IMR-90 (cell line): ENCODE results near the gene KRTAP5-5. TPM values are rescaled to one million over a fixed set of nuclear protein-coding genes. Genes with fewer than 3 reads are reported as not detected.

Source experiments
- ATAC-seq: fragments of 200-7000 bp; cut with Tn5 transposase; 2 replicates; pipeline ENCODE4 v1.9.1; 2020; ENCODE audit warnings: low read depth, mild to moderate bottlenecking, moderate library complexity
- BruUV-seq: library from RNA; stranded (reverse); fragments of 400-500 nt; replicated peaks from 2 replicates; lab custom pipeline; 2021; lab: Mats Ljungman, UMichigan
- CTCF ChIA-PET: fragments of 300-600 bp; formaldehyde crosslinking; extraction: SDS; loops from one replicate; lab custom pipeline; 2021; ENCODE audit warnings: antibody characterized with exemption; lab: Yijun Ruan, JAX
- POLR2A ChIA-PET: fragments of 300-600 bp; sonication (Branson Sonifier 250); formaldehyde crosslinking; loops from one replicate; lab custom pipeline; 2022; ENCODE audit warnings: antibody characterized with exemption; ENCODE audit not compliant: unreplicated experiment; lab: Charles Lee
- DNase-seq: peaks from one replicate; pipeline ENCODE4 v3.0.0; 2013
- H2AFZ ChIP-seq: replicated peaks from 2 replicates; pipeline ENCODE3; 2013; ENCODE audit warnings: low read length, mild to moderate bottlenecking; ENCODE audit not compliant: poor library complexity
- H2AK5ac ChIP-seq: 2 replicates; pipeline ENCODE4 v1.6.1; 2013; ENCODE audit warnings: low read depth, low read length, inconsistent platforms
- H2AK9ac ChIP-seq: replicated peaks from 2 replicates; pipeline ENCODE3; 2013; ENCODE audit warnings: mild to moderate bottlenecking, low read depth, low read length, moderate library complexity; ENCODE audit not compliant: poor library complexity
- H2BK120ac ChIP-seq: 2 replicates; pipeline ENCODE4 v1.6.1; 2013; ENCODE audit warnings: low read depth, low read length, inconsistent platforms
- H2BK15ac ChIP-seq: 3 replicates; pipeline ENCODE4 v1.6.1; 2013; ENCODE audit warnings: low read depth, low read length, inconsistent platforms
- H2BK20ac ChIP-seq: 2 replicates; pipeline ENCODE4 v1.6.1; 2013; ENCODE audit warnings: low read depth, mild to moderate bottlenecking, inconsistent platforms, low read length, moderate library complexity
- H2BK5ac ChIP-seq: 2 replicates; pipeline ENCODE4 v1.6.1; 2013; ENCODE audit warnings: mild to moderate bottlenecking, low read depth, low read length, inconsistent platforms; ENCODE audit not compliant: poor library complexity, severe bottlenecking
- H3K14ac ChIP-seq: replicated peaks from 2 replicates; pipeline ENCODE4 v1.6.1; 2013; ENCODE audit warnings: low read depth, low read length, inconsistent platforms
- H3K18ac ChIP-seq: 2 replicates; pipeline ENCODE4 v1.6.1; 2013; ENCODE audit warnings: low read depth, low read length, control low read depth
- H3K23ac ChIP-seq: 2 replicates; pipeline ENCODE4 v1.6.1; 2013; ENCODE audit warnings: low read depth, low read length, inconsistent platforms
- H3K27ac ChIP-seq: 2 replicates; pipeline ENCODE4 v1.5.1; 2013; ENCODE audit warnings: mild to moderate bottlenecking, control low read depth, low read length; ENCODE audit not compliant: insufficient read depth
- H3K27me3 ChIP-seq: 2 replicates; pipeline ENCODE4 v1.6.1; 2013; ENCODE audit warnings: low read length; ENCODE audit not compliant: control insufficient read depth, insufficient read depth
- H3K36me3 ChIP-seq: 2 replicates; pipeline ENCODE4 v1.6.1; 2013; ENCODE audit warnings: low read length, mixed read lengths; ENCODE audit not compliant: control insufficient read depth, insufficient read depth
- H3K4ac ChIP-seq: 2 replicates; pipeline ENCODE4 v1.6.1; 2013; ENCODE audit warnings: low read depth, low read length, inconsistent platforms
- H3K4me1 ChIP-seq: 2 replicates; pipeline ENCODE4 v1.6.1; 2013; ENCODE audit warnings: low read length, mixed read lengths; ENCODE audit not compliant: control insufficient read depth, insufficient read depth
- H3K4me2 ChIP-seq: 2 replicates; pipeline ENCODE4 v1.6.1; 2013; ENCODE audit warnings: low read depth, mild to moderate bottlenecking, control low read depth, low read length, moderate library complexity
- H3K4me3 ChIP-seq: 2 replicates; pipeline ENCODE4 v1.5.1; 2013; ENCODE audit warnings: low read depth, mild to moderate bottlenecking, control low read depth, low read length, moderate library complexity; ENCODE audit not compliant: insufficient read depth
- H3K56ac ChIP-seq: 2 replicates; pipeline ENCODE4 v1.6.1; 2013; ENCODE audit warnings: low read length, inconsistent platforms; ENCODE audit not compliant: insufficient read depth; ENCODE audit errors: extremely low read depth
- H3K79me1 ChIP-seq, 2 experiments: 2 replicates each; pipeline ENCODE4 v1.6.1; 2013; ENCODE audit warnings: low read length in 2 of 2, inconsistent platforms in 1 of 2, low read depth in 1 of 2
- H3K9ac ChIP-seq: 2 replicates; pipeline ENCODE4 v1.6.1; 2013; ENCODE audit warnings: low read depth, low read length, control low read depth
- H3K9me1 ChIP-seq: 2 replicates; pipeline ENCODE4 v1.6.1; 2013; ENCODE audit warnings: low read length, inconsistent platforms; ENCODE audit not compliant: insufficient read depth
- H3K9me3 ChIP-seq: 2 replicates; pipeline ENCODE4 v1.6.1; 2013; ENCODE audit warnings: low read length; ENCODE audit not compliant: control insufficient read depth, insufficient read depth
- H4K20me1 ChIP-seq: 2 replicates; pipeline ENCODE4 v1.6.1; 2013; ENCODE audit warnings: low read length, inconsistent platforms; ENCODE audit not compliant: insufficient read depth
- H4K5ac ChIP-seq: 2 replicates; pipeline ENCODE4 v1.6.1; 2013; ENCODE audit warnings: mild to moderate bottlenecking, low read depth, low read length, control low read depth
- H4K8ac ChIP-seq, 2 experiments: 2 replicates each; pipeline ENCODE4 v1.6.1; 2013; ENCODE audit warnings: low read depth in 2 of 2, low read length in 2 of 2, control low read depth in 1 of 2, inconsistent platforms in 1 of 2
- H4K91ac ChIP-seq: 2 replicates; pipeline ENCODE4 v1.6.1; 2013; ENCODE audit warnings: low read depth, low read length, inconsistent platforms; ENCODE audit not compliant: insufficient read depth
- BHLHE40 ChIP-seq: fragments of 150-350 bp; IDR thresholded peaks from 2 replicates; pipeline ENCODE4 v1.6.1; 2016; ENCODE audit warnings: mild to moderate bottlenecking, low read depth, low read length
- CEBPB ChIP-seq: IDR thresholded peaks from 2 replicates; pipeline ENCODE4 v1.6.1; 2012; ENCODE audit warnings: low read depth, low read length, improper control_type of control experiment
- CHD1 ChIP-seq: IDR thresholded peaks from 2 replicates; pipeline ENCODE4 v1.6.1; 2012; ENCODE audit warnings: low read depth, low read length, improper control_type of control experiment
- FOS ChIP-seq: fragments of 150-350 bp; IDR thresholded peaks from 2 replicates; pipeline ENCODE4 v1.6.1; 2016; ENCODE audit warnings: low read depth, low read length
- MAFK ChIP-seq: IDR thresholded peaks from 2 replicates; pipeline ENCODE4 v1.6.1; 2012; ENCODE audit warnings: low read depth, low read length, improper control_type of control experiment
- MAZ ChIP-seq: IDR thresholded peaks from 2 replicates; pipeline ENCODE4 v1.6.1; 2012; ENCODE audit warnings: low read depth, mild to moderate bottlenecking, low read length, improper control_type of control experiment, moderate library complexity, borderline replicate concordance
- MXI1 ChIP-seq: IDR thresholded peaks from 2 replicates; pipeline ENCODE4 v1.6.1; 2012; ENCODE audit warnings: low read depth, mild to moderate bottlenecking, low read length, moderate library complexity, borderline replicate concordance
- NFE2L2 ChIP-seq: fragments of 150-350 bp; IDR thresholded peaks from 2 replicates; pipeline ENCODE4 v1.6.1; 2016; ENCODE audit warnings: low read depth, mild to moderate bottlenecking, low read length
- POLR2A ChIP-seq: IDR thresholded peaks from 2 replicates; pipeline ENCODE4 v1.6.1; 2012; ENCODE audit warnings: mild to moderate bottlenecking, low read depth, low read length
- RAD21 ChIP-seq: IDR thresholded peaks from 2 replicates; pipeline ENCODE4 v1.6.1; 2012; ENCODE audit warnings: low read length, improper control_type of control experiment
- RCOR1 ChIP-seq: IDR thresholded peaks from 2 replicates; pipeline ENCODE4 v1.6.1; 2012; ENCODE audit warnings: mild to moderate bottlenecking, low read length, improper control_type of control experiment; ENCODE audit not compliant: insufficient replicate concordance
- RFX5 ChIP-seq: IDR thresholded peaks from 2 replicates; pipeline ENCODE4 v1.8.0; 2012; ENCODE audit warnings: low read depth, mild to moderate bottlenecking, low read length, moderate library complexity
- SMC3 ChIP-seq: fragments of 150-350 bp; IDR thresholded peaks from 2 replicates; pipeline ENCODE4 v1.6.1; 2016; ENCODE audit warnings: low read depth, mild to moderate bottlenecking, antibody characterized with exemption, low read length, moderate library complexity
- WGBS, 2 experiments: methylation state at CpG; one replicate each; pipeline versions ENCODE4 v1.1.5 to v1.1.7; 2013; ENCODE audit warnings: missing lambda C conversion rate in 2 of 2; ENCODE audit not compliant: insufficient read length in 1 of 2; ENCODE audit errors: extremely low coverage in 2 of 2; 5-methylcytosine and 5-hydroxymethylcytosine counted together
- dilution Hi-C: fragments of 300-500 bp; cut with HindIII; formaldehyde crosslinking; loops from one replicate; pipeline ENCODE4 v1.14.3; 2018; ENCODE audit warnings: low sequenced_read_pairs; ENCODE audit not compliant: unreplicated experiment
- in situ Hi-C: fragments of 300-500 bp; cut with MboI; formaldehyde crosslinking; loops from 3 replicates; pipeline ENCODE4 v1.14.3; 2019; ENCODE audit warnings: low sequenced_read_pairs, inconsistent platforms, mixed read lengths
- intact Hi-C: fragments of 100-400 bp; cut with micrococcal nuclease; formaldehyde crosslinking; loops from 2 replicates; pipeline ENCODE4 v1.10.0; 2022
- polyA plus RNA-seq, 3 experiments: library from polyadenylated mRNA; depleted of rRNA; stranded (reverse); fragments of >200 nt; gene quantifications; 2 replicates each; pipeline ENCODE4 v1.2.3, GENCODE V29; 2012; ENCODE audit warnings: low replicate concordance in 1 of 3
- total RNA-seq: library from RNA; depleted of rRNA; stranded (reverse); fragments of >200 nt; gene quantifications from 2 replicates; pipeline ENCODE4 v1.2.3, GENCODE V29; 2012
- TF ChIP-seq, protein P1 (sequence below): fragments of 150-350 bp; IDR thresholded peaks from 2 replicates; pipeline ENCODE4 v1.6.1; 2016; ENCODE audit warnings: low read depth, mild to moderate bottlenecking, low read length, moderate library complexity, borderline replicate concordance
- TF ChIP-seq, protein P2 (sequence below): fragments of 150-350 bp; IDR thresholded peaks from 2 replicates; pipeline ENCODE4 v1.6.1; 2017; ENCODE audit warnings: mild to moderate bottlenecking, antibody characterized with exemption, low read length, low read depth
- TF ChIP-seq, protein P3 (sequence below): conservative IDR thresholded peaks from 2 replicates; pipeline ENCODE4 v1.5.1; 2012; ENCODE audit warnings: mild to moderate bottlenecking, low read depth, low read length, improper control_type of control experiment

KRTAP5-5 gene
- total and polyA plus RNA-seq, 2 of the 4 experiments (the other 2 are of a cell fraction) = not detected

DNA sequence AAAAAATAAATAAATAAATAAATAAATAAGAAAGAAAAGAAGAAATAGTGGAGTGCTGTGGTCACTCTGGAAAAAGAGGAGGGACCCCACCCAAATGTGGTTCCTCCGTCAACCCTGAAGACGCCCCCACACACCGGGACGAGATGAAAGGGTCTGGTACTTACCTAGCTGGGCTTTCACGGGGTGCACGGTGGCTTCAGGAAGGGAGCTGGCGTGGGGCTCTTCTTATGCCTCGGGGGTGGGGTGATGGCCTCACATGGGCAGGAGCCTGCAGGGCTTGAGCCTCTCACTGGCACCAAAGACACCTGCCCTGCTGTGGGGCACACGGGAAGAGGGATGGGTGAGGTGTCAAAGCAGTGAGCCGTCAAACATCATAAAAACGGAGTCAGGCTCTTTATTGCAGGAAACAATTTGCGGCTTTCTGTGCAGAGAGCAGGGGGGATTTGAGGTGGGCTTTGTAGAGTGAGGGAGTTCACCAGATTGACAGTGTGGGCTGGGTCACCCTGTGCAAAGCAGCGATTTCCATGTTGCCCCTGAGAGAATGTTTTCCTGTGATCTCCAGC, 39.4 kb downstream of the KRTAP5-5 start:
- no peak overlapping the region for H3K14ac ChIP-seq
- WGBS, 2 experiments = 74% methylated on average over 9 of the region's 13 CpGs; no CpG with 5 or more reads in 1 of the 2 experiments
- no peak overlapping the region for H2AK9ac ChIP-seq
- H3K18ac ChIP-seq = no peak overlapping the region
- H2BK15ac ChIP-seq = no peak overlapping the region
- H3K9me1 ChIP-seq = no peaks in the 10 kb centered on the region; the same call in 1 of the 2 replicates
- no peak overlapping the region for H3K27ac ChIP-seq
- H2AK5ac ChIP-seq = no peak overlapping the region
- no peak overlapping the region for H2BK120ac ChIP-seq
- no peaks in the 10 kb centered on the region for H4K20me1 ChIP-seq
- ChIA-PET POLR2A (no interaction called here), CTCF (no interaction called here)
- intact Hi-C loops (no loop called here), in situ Hi-C loops (no loop called here), dilution Hi-C loops (no loop called here)
- no peak overlapping the region for H3K9ac ChIP-seq
- no peak overlapping the region for H2BK20ac ChIP-seq
- H2BK5ac ChIP-seq = no peak overlapping the region
- BruUV-seq = no TSS peak
- H3K4me2 ChIP-seq = no peak overlapping the region
- peaks cover 43% of the 10 kb centered on the region for H3K27me3 ChIP-seq
- no peaks in the 10 kb centered on the region for H3K79me1 ChIP-seq
- DNase-seq = no peak
- ATAC-seq = no peak
- no peak overlapping the region for H3K4ac ChIP-seq
- no peak overlapping the region for H4K8ac ChIP-seq
- no peak overlapping the region for H4K91ac ChIP-seq
- H4K5ac ChIP-seq = no peak overlapping the region
- TF ChIP-seq BHLHE40 = no peak
- TF ChIP-seq FOS = no peak
- TF ChIP-seq POLR2A = no peak
- no peak for TF ChIP-seq RFX5
- TF ChIP-seq RCOR1 = no peak
- no peak for TF ChIP-seq SMC3
- TF ChIP-seq, protein P1, sequence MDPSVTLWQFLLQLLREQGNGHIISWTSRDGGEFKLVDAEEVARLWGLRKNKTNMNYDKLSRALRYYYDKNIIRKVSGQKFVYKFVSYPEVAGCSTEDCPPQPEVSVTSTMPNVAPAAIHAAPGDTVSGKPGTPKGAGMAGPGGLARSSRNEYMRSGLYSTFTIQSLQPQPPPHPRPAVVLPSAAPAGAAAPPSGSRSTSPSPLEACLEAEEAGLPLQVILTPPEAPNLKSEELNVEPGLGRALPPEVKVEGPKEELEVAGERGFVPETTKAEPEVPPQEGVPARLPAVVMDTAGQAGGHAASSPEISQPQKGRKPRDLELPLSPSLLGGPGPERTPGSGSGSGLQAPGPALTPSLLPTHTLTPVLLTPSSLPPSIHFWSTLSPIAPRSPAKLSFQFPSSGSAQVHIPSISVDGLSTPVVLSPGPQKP = no peak
- no peak for TF ChIP-seq MAFK
- no peak for TF ChIP-seq MXI1
- TF ChIP-seq NFE2L2 = no peak
- TF ChIP-seq, protein P2, sequence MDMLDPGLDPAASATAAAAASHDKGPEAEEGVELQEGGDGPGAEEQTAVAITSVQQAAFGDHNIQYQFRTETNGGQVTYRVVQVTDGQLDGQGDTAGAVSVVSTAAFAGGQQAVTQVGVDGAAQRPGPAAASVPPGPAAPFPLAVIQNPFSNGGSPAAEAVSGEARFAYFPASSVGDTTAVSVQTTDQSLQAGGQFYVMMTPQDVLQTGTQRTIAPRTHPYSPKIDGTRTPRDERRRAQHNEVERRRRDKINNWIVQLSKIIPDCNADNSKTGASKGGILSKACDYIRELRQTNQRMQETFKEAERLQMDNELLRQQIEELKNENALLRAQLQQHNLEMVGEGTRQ = no peak
- no peak for TF ChIP-seq CEBPB
- no peak for TF ChIP-seq CHD1
- TF ChIP-seq, protein P3, sequence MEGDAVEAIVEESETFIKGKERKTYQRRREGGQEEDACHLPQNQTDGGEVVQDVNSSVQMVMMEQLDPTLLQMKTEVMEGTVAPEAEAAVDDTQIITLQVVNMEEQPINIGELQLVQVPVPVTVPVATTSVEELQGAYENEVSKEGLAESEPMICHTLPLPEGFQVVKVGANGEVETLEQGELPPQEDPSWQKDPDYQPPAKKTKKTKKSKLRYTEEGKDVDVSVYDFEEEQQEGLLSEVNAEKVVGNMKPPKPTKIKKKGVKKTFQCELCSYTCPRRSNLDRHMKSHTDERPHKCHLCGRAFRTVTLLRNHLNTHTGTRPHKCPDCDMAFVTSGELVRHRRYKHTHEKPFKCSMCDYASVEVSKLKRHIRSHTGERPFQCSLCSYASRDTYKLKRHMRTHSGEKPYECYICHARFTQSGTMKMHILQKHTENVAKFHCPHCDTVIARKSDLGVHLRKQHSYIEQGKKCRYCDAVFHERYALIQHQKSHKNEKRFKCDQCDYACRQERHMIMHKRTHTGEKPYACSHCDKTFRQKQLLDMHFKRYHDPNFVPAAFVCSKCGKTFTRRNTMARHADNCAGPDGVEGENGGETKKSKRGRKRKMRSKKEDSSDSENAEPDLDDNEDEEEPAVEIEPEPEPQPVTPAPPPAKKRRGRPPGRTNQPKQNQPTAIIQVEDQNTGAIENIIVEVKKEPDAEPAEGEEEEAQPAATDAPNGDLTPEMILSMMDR = no peak
- no peak for TF ChIP-seq MAZ
- TF ChIP-seq RAD21 = no peak
- no peak overlapping the region for H2AFZ ChIP-seq
- no peaks in the 10 kb centered on the region for H3K36me3 ChIP-seq
- H3K56ac ChIP-seq = no peak overlapping the region
- 0 out of 2 replicates have a peak, but pooled peaks cover 2% of the 10 kb centered on the region for H3K9me3 ChIP-seq
- no peak overlapping the region for H3K23ac ChIP-seq
- H3K4me3 ChIP-seq = no peak overlapping the region
- no peaks in the 10 kb centered on the region for H3K4me1 ChIP-seq
